OCI-M2 (cell line): ENCODE results near the gene PPP3R2.
"Not testable (repeated sequence)": the region's sequence is repeated elsewhere in the genome, so short reads cannot be mapped to it uniquely, and the experiment has no call there.

Experiments used
- DNase-seq: peaks from one replicate; lab custom pipeline; 2025; ENCODE audit not compliant: unreplicated experiment; lab: John Stamatoyannopoulos, UW

Gene PPP3R2

DNA sequence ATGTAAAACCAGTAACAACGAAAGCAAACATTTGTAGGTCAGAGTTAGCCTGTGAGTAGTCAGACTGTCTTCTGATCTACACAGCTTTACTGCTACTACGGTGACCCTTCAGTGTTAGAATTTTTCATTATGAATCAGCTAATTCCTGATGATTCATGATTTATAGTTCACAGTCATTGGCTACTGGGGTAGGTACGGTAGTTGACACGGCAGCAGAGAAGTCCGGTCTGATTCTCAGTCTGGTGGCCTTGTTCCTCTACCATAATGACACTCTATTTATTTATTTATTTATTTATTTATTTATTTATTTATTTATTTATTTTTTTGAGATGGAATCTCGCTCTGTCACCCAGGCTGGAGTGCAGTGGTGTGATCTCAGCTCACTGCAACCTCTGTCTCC lies 4.7 kb downstream of the PPP3R2 start:
- not testable (repeated sequence) for DNase-seq

DNA sequence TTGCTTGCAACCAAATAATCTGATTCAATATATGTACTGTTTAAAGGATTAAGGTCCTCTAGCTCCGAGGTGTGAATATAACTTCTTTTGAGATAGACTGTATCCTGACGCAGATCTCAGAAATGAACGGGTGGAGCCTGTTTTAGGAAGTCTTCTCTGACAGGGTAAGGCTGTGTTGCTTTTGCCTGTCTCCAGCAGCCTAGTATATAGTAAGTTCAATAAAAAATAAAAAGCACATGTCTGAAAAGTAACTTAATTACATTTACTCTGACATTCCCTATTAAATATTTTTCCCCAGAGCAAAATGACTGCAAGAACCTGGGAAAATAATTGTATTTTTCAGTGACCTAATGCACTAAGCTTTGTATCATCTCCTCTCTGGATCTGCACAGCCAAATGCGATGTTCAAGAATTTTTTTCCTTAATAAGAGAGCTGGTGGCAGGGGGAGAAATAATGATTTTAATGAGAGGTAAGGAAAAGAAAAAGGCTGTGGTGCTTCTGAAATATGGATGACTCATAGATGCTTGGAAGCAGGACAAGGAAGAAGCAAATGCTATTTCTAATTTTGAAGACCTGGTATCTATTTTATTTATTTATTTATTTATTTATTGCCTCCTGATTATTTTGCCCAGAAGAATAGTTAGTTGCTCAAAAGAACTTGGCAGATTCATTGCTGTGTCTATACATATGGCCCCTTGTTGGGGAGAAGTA lies 7.3 kb downstream of the PPP3R2 start:
- no peak for DNase-seq

DNA sequence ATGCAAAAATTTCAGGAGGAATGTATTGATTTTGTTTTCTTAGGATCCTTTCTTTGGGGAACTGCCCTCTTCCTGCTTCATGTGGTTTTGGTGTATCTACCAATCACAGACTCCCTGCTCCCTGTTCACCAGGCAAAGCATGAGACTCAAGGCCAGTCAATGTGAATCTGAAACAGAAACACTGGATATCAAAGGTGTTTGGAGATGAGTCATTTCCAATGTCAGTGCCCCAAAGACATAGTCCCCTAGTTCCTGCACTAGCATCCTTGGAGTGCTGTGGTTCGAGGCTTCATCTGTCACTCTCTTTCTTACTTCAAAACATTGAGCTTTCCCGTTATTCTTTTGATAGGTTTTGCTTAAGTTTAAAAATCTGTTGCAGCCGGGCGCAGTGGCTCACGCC lies 8.1 kb downstream of the PPP3R2 start:
- no peak for DNase-seq

DNA sequence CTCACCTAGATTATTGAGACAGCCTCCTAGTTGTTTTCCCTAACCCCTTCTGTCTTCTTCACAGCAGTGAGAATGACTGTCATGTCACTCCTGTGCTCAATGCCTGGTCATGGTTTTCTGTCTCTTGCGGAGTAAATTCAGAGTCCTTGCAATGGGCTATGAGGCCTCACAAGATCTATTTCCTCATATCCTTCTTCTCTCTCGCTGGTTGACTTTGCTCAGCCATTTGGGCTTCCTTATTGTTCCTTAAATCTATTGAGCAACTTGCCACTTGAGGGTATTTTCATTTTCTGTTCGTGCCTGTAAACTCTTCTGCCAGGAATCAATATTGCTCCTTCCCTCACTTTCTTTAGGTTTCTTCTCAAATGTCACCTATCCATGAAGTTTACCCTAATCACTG lies 9.0 kb downstream of the PPP3R2 start:
- DNase-seq: no peak

DNA sequence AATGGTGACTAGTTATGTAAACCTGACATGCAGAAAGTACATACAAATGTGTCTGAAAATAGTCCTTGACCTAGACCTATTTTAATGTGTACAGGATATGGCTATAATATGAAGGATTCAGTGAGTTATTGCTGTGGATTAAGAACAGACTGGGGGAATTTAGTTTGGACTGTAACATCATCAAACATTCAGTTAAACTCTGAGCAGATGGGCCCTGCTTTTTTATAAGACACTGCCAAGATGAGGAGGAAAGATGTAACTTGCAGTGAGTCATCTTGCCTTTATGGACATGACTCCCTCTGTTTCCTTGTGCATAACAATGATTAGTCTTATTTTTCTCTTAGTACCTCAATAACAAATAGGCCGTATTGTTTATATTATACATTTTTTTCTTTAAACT lies 12.2 kb downstream of the PPP3R2 start:
- no peak for DNase-seq

DNA sequence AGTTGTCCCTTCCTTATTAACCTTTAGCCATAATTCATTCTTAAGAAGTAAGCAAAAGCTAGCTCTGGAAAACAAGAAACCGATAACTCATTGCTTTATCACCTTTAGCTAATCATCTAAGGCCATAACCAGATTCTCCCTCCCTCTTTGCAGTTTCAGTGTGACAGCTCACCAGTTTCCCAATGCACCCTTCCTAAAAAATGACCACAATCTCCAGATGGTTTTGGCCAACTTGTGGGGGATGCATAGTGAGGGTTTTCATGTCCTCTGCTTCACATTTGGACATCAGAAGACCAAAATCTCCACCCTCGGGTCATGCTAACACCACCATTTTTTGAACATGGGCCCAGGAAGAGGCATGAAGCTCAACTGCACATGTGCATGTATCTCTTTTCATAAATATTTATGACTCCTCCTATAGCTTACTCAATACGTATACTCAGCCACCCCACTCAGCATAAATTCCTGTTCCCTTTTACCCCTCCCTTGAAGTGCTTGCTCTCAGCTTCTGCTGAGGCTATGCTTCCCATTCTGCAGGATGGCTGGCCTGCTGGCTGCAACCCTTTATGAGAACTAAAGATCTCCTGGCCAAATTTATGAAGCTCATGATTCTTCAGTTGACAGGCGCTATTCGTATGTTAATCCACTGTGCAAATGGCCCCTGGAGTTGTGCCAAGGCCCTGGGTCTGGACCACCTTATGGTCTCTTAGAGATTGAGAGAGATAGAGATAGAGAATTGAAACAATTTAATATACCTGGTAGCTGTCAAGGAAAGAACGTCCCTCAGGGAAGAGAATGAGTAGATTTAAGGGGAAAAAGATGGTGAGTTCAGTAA lies 14.8 kb downstream of the PPP3R2 start:
- no peak for DNase-seq

DNA sequence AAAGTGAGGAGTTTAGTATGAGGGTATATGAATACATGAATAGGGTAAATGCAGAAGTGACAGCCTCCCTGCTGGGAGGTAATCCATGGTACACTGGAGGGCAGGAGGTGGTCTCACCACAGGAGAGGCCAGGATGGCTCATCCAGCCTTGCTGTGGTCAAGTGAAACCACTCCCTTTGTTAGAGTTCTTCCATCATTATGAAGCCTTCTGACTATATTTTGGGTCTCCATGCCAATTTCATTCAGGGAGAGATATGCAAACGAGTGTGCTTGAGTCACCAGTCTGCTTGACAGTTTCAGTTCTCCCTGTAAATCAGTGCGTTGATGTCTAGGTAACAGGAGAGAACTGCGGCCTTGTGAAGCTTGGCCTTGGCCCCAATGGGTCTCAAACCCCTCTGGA lies 16.4 kb downstream of the PPP3R2 start:
- no peak for DNase-seq

DNA sequence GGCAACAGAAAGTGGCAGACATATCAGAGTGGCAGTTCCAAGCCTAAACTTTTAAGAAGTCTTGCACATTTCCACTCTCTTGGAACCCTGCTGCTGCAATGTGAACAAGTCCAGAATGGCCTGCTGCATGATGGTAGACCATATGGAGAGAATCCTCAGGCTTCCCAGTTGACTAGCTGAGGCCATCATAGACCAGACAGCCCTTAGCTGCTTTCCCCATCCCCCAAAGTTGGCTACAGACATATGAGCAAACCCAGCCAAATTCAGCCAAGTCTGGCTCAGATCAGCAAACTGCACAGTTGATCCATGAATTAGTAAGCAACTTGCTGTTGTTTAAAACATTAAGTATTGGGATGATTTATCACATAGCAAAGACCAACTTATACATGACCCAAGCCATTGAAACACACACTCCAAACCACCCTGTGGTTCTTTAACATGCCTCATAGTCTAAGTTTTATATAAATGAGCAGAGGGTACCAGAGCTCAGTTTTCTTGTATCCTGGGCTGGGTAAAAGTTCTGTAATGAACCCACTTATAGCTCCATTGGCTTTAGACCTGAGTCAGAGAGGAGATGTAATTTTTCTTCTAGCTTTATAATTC lies 19.9 kb downstream of the PPP3R2 start:
- no peak for DNase-seq

DNA sequence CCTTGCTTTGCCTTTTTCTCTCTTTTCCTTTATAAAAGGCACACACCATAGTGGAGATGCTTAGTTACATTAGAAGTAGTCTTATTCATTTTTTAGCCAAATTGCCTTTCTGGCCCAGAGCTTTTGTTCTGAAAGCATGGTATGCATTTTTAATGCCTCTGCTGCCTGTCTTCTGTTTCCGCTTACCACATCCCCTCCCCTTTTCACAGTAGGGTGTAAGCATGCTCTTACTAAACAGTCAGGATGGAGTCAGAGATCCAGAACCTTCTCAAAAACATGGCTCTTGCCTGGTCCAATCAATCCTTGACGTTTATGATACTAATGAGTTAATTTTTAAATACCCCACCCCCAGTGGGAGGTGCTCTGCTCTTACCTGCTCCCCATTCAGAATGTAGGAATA lies 22.5 kb downstream of the PPP3R2 start:
- DNase-seq: no peak

DNA sequence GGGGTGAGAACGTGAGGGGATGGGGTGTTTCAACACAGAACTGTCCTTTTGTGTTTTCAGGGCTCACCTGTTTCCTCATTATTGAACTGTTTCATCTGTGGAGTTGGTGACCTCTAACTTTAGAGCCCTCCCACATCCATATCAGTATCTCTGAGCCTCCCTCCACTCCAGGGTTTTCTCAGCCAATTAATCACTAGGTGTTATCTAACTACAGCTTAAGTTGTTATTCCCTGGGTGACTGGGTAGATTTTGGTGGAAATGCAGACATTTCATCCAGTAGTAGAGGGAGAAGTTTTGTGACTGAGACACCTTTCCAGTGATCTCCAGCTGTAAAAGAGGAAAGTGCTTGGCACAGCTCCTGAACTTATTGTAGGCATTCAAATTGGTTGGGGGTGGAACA lies 23.7 kb downstream of the PPP3R2 start:
- DNase-seq: no peak

DNA sequence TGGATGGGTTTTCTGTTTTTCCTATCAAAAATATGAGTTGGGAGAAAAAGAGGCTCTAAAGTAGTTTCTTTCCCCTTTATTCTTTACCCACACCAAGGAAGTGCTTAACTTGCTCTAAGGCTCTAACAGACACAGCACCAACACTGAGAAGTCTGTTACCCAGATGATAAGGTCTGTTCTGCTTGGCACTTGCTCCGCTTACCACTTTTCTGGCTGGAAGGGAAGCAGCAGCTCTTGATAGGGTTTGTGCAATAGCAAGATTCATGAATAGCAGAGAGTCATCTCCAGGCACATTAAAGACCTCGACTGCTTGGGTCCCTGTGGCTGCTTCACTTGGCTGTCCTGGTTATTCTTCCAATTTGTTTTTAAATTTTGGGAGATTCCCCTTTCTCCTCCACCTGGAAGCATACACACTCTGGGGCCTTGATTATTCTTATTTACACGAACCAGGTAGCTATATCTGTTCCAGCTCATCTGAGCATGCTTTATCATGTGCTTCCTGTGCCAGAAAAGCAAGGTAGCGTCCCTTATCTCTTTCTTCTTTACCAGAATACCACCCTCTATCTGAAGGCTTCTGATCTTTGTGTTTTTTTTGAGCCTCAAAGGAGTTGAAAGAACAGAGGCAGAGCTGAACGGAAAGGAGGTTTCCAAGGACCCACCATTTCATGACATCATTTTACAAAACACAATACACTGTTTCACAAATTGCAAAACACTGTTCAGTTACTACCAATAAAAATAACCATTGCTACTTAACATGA lies 24.8 kb downstream of the PPP3R2 start:
- DNase-seq: peak; percentile 77

DNA sequence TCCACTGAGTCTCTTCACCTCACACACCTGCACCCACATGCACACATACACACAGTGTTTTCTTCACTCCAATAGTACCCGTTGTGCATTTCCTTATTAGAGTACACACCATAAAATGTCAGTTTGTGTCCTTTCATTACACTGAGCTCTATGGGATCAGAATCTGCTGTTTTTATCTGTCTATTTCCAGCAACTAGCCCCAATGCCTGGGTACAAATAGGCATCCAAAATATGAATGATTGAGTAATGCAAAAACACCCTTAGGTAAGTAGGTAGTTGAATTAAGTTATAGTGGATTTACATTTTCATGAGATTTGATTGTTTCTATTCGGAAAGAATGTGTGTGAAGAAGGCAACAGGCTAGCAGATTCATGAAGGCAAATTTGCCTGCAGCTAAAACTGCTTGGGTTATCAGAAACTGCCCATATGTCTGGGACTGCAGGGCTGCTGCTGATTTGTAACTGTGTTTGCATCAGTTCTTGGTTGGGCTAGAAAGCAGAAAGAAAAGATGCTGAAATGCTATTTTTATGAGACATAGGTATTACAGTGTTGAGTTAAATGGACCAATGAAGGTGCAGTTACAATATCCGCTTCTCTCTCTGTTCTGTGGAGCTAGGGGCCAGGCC lies 26.9 kb downstream of the PPP3R2 start:
- no peak for DNase-seq

DNA sequence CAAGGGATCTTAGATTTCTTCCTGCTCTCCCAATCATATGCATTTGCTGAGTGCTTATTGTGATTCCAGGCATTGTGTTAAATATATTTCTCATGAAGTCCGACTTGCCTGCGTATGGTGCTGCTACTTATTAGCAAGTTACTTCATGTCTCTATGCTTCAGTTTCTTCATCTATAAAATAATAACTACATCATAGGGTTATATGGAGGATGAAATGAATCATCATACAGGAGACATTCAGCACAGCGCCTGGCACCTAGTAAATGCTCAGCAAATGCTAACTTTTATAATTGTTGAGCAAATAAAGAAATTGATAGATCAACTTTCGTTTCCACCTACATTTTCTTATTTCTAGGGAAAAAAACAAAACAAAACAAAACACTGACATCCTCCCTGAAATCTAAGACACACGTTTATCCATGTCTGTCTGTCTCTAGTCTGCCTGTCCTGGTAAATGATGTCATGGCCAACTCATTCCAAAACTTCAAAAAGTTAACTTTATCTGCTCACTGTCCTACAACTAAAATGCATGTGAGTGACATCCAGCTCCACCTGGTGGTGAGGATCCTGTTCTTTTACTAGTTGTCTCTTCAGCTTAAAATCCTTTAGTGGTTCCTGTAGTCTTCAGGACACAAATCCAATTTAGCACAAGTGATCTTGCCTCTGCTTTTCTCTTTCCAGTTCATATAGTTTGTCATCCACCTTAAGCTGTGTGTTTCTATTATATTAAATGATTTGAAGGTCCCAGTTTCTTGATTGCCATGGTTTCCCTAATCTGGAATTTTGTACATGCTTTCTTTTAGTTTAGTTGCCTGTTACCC lies 27.7 kb downstream of the PPP3R2 start:
- no peak for DNase-seq

DNA sequence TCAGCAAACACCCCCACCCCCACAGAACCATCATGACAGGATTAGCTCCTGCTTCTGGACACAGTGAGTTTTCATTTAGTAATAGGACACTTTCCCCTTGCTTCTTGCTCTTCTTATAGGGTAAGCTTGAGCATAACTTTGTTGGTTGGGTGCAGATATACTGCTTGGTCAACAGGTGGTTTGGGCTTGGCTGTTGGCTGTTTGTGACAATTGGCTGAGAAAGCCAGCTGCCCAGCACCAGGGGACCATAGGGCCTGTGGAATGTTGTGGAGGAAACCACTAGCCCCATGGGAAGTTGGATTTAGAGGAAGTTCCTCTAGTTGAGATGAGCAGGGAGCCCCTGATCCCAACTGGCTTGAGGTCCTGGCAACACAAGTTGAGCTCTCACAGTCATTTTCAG lies 30.5 kb downstream of the PPP3R2 start:
- DNase-seq: no peak

DNA sequence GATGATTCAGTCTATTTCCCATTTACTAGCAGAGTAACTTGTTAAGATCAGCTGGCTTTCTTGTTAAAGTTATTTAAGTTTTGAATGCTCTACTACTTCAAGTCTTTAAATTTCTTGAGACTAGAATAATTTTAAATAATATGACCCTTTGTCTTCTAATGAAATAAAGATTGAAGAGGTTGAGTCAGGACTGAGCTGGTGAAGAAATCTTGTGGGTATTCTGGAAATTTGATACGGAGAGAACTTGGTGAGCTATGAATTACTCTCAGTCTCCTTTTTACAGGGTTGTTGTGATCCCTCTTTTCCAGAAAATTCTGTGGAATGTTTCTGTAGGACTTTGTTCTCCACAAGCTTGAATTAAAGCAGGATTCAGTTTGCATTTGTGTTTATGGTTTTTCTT lies 31.8 kb downstream of the PPP3R2 start:
- no peak for DNase-seq

DNA sequence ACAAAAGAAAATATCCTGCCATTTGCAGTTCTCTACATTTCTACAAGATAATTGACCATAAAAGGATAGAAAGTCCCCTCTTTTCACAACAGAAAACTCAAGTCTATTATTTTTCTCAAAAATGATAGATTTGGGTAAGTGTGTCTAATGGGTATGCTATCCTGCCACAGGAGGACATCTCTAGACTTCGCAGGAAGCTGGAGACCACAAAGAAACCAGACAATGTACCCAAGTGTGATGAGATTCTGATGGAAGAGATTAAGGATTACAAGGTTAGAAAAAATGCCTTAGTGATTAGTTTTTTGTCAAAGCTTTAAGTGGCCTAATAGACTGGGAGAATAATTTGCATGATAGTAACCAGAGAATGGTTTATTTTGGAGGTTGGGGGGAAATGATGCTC lies 33.0 kb downstream of the PPP3R2 start:
- DNase-seq: no peak

DNA sequence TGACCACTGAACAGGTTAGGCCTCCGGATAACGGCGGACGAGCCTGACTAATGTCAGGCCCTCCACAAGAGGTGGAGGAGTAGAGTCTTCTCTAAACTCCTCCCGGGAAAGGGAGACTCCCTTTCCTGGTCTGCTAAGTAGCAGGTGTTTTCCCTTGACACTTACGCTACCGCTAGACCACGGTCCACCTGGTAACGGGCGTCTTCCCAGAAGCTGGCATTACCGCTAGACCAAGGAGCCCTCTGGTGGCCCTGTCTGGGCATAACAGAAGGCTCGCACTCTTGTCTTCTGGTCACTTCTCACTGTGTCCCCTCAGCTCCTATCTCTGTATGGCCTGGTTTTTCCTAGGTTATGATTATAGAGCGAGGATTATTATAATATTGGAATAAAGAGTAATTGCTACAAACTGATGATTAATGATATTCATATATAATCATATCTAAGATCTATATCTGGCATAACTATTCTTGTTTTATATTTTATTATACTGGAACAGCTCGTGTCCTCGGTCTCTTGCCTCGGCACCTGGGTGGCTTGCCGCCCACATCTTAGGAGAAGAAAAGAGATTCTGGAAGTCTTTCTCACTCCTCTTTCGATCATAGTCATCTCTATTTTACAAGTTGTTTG lies 45.2 kb downstream of the PPP3R2 start:
- not testable (repeated sequence) for DNase-seq

DNA sequence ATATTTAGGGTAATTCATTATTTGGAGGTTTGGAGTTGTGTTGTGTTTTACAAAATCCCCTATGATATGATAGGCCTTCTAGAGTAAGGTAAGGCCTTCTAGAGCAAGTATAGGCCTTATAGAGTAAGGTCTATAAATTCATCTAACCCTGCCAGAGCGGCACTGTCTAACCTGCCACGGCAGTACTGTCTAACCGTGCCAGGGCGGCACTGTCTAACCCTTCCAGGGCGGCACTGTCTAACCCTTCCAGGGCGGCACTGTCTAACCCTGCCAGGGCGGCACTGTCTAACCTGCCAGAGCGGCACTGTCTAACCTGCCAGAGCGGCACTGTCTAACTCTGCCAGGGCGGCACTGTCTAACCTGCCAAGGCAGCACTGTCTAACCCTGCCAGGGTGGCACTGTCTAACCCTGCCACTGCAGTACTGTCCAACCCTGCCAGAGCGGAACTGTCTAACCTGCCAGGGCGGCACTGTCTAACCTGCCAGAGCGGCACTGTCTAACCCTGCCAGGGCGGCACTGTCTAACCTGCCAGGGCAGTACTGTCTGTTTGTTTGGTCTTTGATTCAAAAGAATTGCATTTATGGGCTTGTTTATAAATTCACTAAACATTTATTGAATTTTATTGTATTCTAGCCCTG lies 51.6 kb downstream of the PPP3R2 start:
- DNase-seq: no peak
